ENCODE measurements around the gene ZNF182. TPM values are rescaled to one million over a fixed set of nuclear protein-coding genes. Genes with fewer than 3 reads are reported as not detected.
A peak's percentile ranks its signal among the peaks of the same experiment; 100 is the strongest.
"Not testable (repeated sequence)": the region's sequence is repeated elsewhere in the genome, so short reads cannot be mapped to it uniquely, and the experiment has no call there.

Gene ZNF182
- total RNA-seq, 5 donors from 2014 or later (not counting 1 experiment from before 2014, with no cell fraction given) = 7.7 to 13.0 (median 11.4) TPM

GRCh38 chrX:47958761-47959342 is 44.9 kb downstream of the ZNF182 start:
- POLR2A ChIA-PET = no interaction called here
- no peaks in the 10 kb centered on the region for H3K36me3 ChIP-seq (ENCODE audit: control insufficient read depth in 2 of 2, extremely low read depth in 1 of 2, insufficient read depth in 1 of 2, low read length in 1 of 2)
- peak in 13 of 35 experiments; percentile 1 to 52 (median 10) for DNase-seq
- Mint-ChIP-seq H3K9me3 (no peaks in the 10 kb centered on the region), H3K36me3 (no peaks in the 10 kb centered on the region), H3K4me3 (no peak overlapping the region), H3K27me3 (no peaks in the 10 kb centered on the region), H3K4me1 (peaks cover 0 to 2% (median 0%) of the 10 kb centered on the region in 3 donors), H3K27ac (no peak overlapping the region)
- peak; percentile 27 to 84 (median 70) for ATAC-seq (replicated peaks in 1 of 4)
- H3K4me1 ChIP-seq (ENCODE audit: control insufficient read depth in 1 of 2, extremely low read depth in 1 of 2, insufficient read depth in 2 of 2, low read length in 2 of 2) = no peaks in the 10 kb centered on the region
- CTCF ChIA-PET = no interaction called here
- no peak overlapping the region for H3K27ac ChIP-seq (ENCODE audit: low read length)
- H3K4me3 ChIP-seq (ENCODE audit: control insufficient read depth in 1 of 2, extremely low read depth in 1 of 2, low read length in 1 of 2) = no peak overlapping the region
- H3K9me3 ChIP-seq = no peaks in the 10 kb centered on the region
- 100% methylated on average over 1 of the region's 4 CpGs for WGBS (ENCODE audit: insufficient coverage)
- no peaks in the 10 kb centered on the region for H3K27me3 ChIP-seq (replicated peaks in 1 of 2; ENCODE audit: control insufficient read depth in 2 of 2, extremely low read depth in 1 of 2, insufficient read depth in 2 of 2, low read length in 1 of 2)

DNA sequence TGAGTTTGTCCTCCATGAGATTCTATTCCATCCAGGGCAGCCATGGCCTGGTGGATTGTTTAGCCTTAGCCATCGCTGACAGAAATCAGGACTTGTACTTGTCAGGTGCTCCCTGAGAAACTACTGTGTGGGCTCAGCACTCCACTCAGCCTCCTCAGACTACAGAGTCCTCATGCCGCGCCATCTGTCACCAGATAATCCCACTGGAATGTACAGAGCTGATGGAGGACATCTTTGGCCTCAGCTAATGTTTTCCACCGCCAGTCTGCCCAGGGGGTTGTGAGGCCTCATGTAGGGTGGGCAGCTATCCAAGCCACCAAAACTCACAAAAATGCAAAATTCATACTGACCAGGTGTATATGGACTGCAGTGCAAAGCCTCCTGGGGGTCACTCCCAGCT is 45.6 kb downstream of the ZNF182 start:
- CTCF ChIA-PET, POLR2A ChIA-PET: not testable (repeated sequence)

GRCh38 chrX:47956016-47956415 is 47.8 kb downstream of the ZNF182 start:
- H3K36me3 ChIP-seq (ENCODE audit: control insufficient read depth in 2 of 2, extremely low read depth in 1 of 2, insufficient read depth in 1 of 2, low read length in 1 of 2) = no peaks in the 10 kb centered on the region
- H3K27me3 Mint-ChIP-seq = no peaks in the 10 kb centered on the region
- no peaks in the 10 kb centered on the region for H3K9me3 ChIP-seq
- peaks cover 0 to 9% (median 0%) of the 10 kb centered on the region in 3 donors for H3K9me3 Mint-ChIP-seq
- H3K27me3 ChIP-seq (replicated peaks in 1 of 2; ENCODE audit: control insufficient read depth in 2 of 2, extremely low read depth in 1 of 2, insufficient read depth in 2 of 2, low read length in 1 of 2) = no peaks in the 10 kb centered on the region
- 100% methylated on average over 3 of the region's 13 CpGs for WGBS (ENCODE audit: insufficient coverage)
- no peak overlapping the region for H3K27ac Mint-ChIP-seq
- H3K4me3 Mint-ChIP-seq = no peak overlapping the region
- ATAC-seq (replicated peaks in 1 of 4) (no peak), DNase-seq (no peak)
- POLR2A ChIA-PET = no interaction called here
- no peak overlapping the region for H3K27ac ChIP-seq (ENCODE audit: low read length)
- no peaks in the 10 kb centered on the region for H3K4me1 ChIP-seq (ENCODE audit: control insufficient read depth in 1 of 2, extremely low read depth in 1 of 2, insufficient read depth in 2 of 2, low read length in 2 of 2)
- H3K4me1 Mint-ChIP-seq = peaks cover 0 to 2% (median 0%) of the 10 kb centered on the region in 3 donors
- H3K36me3 Mint-ChIP-seq = no peaks in the 10 kb centered on the region
- no peak overlapping the region for H3K4me3 ChIP-seq (ENCODE audit: control insufficient read depth in 1 of 2, extremely low read depth in 1 of 2, low read length in 1 of 2)
- CTCF ChIA-PET = no interaction called here

More for the DNA sequence above, 45.6 kb downstream of the ZNF182 start:
- no CpG with 5 or more reads among the region's 4 CpGs for WGBS (ENCODE audit: insufficient coverage)
- not testable (repeated sequence) for H3K27me3 Mint-ChIP-seq; H3K27ac ChIP-seq (ENCODE audit: low read length); H3K4me3 ChIP-seq (ENCODE audit: control insufficient read depth in 1 of 2, extremely low read depth in 1 of 2, low read length in 1 of 2); H3K4me1 ChIP-seq (ENCODE audit: control insufficient read depth in 1 of 2, extremely low read depth in 1 of 2, insufficient read depth in 2 of 2, low read length in 2 of 2); DNase-seq; H3K36me3 ChIP-seq (ENCODE audit: control insufficient read depth in 2 of 2, extremely low read depth in 1 of 2, insufficient read depth in 1 of 2, low read length in 1 of 2); H3K36me3 Mint-ChIP-seq; H3K9me3 ChIP-seq; H3K9me3 Mint-ChIP-seq; H3K27ac Mint-ChIP-seq; H3K4me1 Mint-ChIP-seq; H3K4me3 Mint-ChIP-seq; H3K27me3 ChIP-seq (replicated peaks in 1 of 2; ENCODE audit: control insufficient read depth in 2 of 2, extremely low read depth in 1 of 2, insufficient read depth in 2 of 2, low read length in 1 of 2); ATAC-seq (replicated peaks in 1 of 4)

GRCh38 chrX:47955295-47955694 is 48.5 kb downstream of the ZNF182 start:
- WGBS (ENCODE audit: insufficient coverage) = 67% methylated on average over 1 of the region's 7 CpGs
- DNase-seq; H3K27ac Mint-ChIP-seq; H3K4me1 ChIP-seq (ENCODE audit: control insufficient read depth in 1 of 2, extremely low read depth in 1 of 2, insufficient read depth in 2 of 2, low read length in 2 of 2); H3K27me3 ChIP-seq (replicated peaks in 1 of 2; ENCODE audit: control insufficient read depth in 2 of 2, extremely low read depth in 1 of 2, insufficient read depth in 2 of 2, low read length in 1 of 2); H3K9me3 ChIP-seq; H3K36me3 Mint-ChIP-seq; H3K27ac ChIP-seq (ENCODE audit: low read length); H3K4me3 Mint-ChIP-seq; ATAC-seq (replicated peaks in 1 of 4); H3K27me3 Mint-ChIP-seq; H3K4me1 Mint-ChIP-seq; H3K36me3 ChIP-seq (ENCODE audit: control insufficient read depth in 2 of 2, extremely low read depth in 1 of 2, insufficient read depth in 1 of 2, low read length in 1 of 2); POLR2A ChIA-PET; H3K4me3 ChIP-seq (ENCODE audit: control insufficient read depth in 1 of 2, extremely low read depth in 1 of 2, low read length in 1 of 2); CTCF ChIA-PET: not testable (repeated sequence)
- peaks cover 0 to 16% (median 0%) of the 10 kb centered on the region in 3 donors for H3K9me3 Mint-ChIP-seq

DNA sequence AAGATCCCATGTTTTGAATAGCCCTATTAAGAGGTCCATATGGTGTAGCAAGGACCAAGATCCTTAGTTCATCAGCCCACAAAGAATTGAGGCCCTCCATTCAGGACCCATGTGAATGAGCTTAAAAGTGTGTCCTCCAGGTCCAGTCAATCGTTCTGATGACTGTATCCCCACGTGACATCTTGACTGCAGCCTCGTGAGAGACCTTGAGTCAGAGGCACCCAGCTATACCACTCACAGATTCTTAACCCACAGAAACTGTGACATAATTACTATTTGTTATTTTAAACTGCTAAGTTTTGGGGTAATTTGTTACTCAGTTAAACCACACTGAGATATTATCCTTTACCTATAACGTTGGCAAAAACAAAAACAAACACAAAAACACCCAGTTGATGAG is 62.4 kb downstream of the ZNF182 start:
- Histone ChIP-seq H3K4me1 (ENCODE audit: control insufficient read depth in 1 of 2, extremely low read depth in 1 of 2, insufficient read depth in 2 of 2, low read length in 2 of 2) (no peaks in the 10 kb centered on the region), H3K27me3 (replicated peaks in 1 of 2; ENCODE audit: control insufficient read depth in 2 of 2, extremely low read depth in 1 of 2, insufficient read depth in 2 of 2, low read length in 1 of 2) (no peaks in the 10 kb centered on the region), H3K27ac (ENCODE audit: low read length) (no peak overlapping the region), H3K9me3 (no peaks in the 10 kb centered on the region), H3K36me3 (ENCODE audit: control insufficient read depth in 2 of 2, extremely low read depth in 1 of 2, insufficient read depth in 1 of 2, low read length in 1 of 2) (no peaks in the 10 kb centered on the region), H3K4me3 (ENCODE audit: control insufficient read depth in 1 of 2, extremely low read depth in 1 of 2, low read length in 1 of 2) (no peak overlapping the region)
- Mint-ChIP-seq H3K27ac (no peak overlapping the region), H3K9me3 (peaks cover 0 to 5% (median 0%) of the 10 kb centered on the region in 3 donors), H3K36me3 (peaks cover 3% of the 10 kb centered on the region), H3K4me1 (peaks cover 0 to 4% (median 3%) of the 10 kb centered on the region in 3 donors), H3K27me3 (peaks cover 0 to 14% of the 10 kb centered on the region in 2 donors), H3K4me3 (no peak overlapping the region)
- no CpG with 5 or more reads among the region's 4 CpGs for WGBS (ENCODE audit: insufficient coverage)
- ChIA-PET POLR2A (no interaction called here), CTCF (no interaction called here)
- ATAC-seq (replicated peaks in 1 of 4) (no peak), DNase-seq (no peak)

DNA sequence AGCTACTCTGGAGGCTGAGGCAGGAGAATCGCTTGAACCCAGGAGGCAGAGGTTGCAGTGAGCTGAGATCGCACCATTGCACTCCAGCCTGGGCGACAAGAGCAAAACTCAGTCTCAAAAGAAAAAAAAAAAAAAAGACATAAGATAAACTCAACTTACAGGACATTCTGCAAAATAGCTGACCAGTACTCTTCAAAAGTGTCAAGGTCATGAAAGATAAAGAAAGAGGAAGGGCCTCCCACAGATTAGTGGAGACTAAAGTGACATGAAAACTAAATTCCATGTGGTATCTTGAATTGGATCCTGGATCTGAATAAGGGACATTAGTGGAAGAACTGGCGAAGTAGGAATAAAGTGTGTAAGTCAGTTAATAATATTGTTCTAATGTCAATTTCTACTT is 63.3 kb downstream of the ZNF182 start:
- no peak overlapping the region for H3K27ac ChIP-seq (ENCODE audit: low read length)
- H3K9me3 Mint-ChIP-seq = peaks cover 0 to 5% (median 0%) of the 10 kb centered on the region in 3 donors
- no peak overlapping the region for H3K4me3 Mint-ChIP-seq
- ATAC-seq (replicated peaks in 1 of 4) (no peak), DNase-seq (no peak)
- H3K9me3 ChIP-seq = no peaks in the 10 kb centered on the region
- no peaks in the 10 kb centered on the region for H3K4me1 ChIP-seq (ENCODE audit: control insufficient read depth in 1 of 2, extremely low read depth in 1 of 2, insufficient read depth in 2 of 2, low read length in 2 of 2)
- H3K27me3 ChIP-seq (replicated peaks in 1 of 2; ENCODE audit: control insufficient read depth in 2 of 2, extremely low read depth in 1 of 2, insufficient read depth in 2 of 2, low read length in 1 of 2) = no peaks in the 10 kb centered on the region
- no CpG with 5 or more reads among the region's 4 CpGs for WGBS (ENCODE audit: insufficient coverage)
- ChIA-PET POLR2A (no interaction called here), CTCF (interaction anchor here in 1 of 2 donors (0.7 kb wide), 1 partner anchor 94 kb away, joined by 5 read pairs; no protein-coding TSS in a partner anchor)
- peaks cover 0 to 7% (median 7%) of the 10 kb centered on the region in 3 donors for H3K4me1 Mint-ChIP-seq
- H3K36me3 Mint-ChIP-seq = peaks cover 3% of the 10 kb centered on the region
- H3K27me3 Mint-ChIP-seq = peaks cover 0 to 14% of the 10 kb centered on the region in 2 donors
- no peak overlapping the region for H3K27ac Mint-ChIP-seq
- H3K4me3 ChIP-seq (ENCODE audit: control insufficient read depth in 1 of 2, extremely low read depth in 1 of 2, low read length in 1 of 2) = no peak overlapping the region
- H3K36me3 ChIP-seq (ENCODE audit: control insufficient read depth in 2 of 2, extremely low read depth in 1 of 2, insufficient read depth in 1 of 2, low read length in 1 of 2) = no peaks in the 10 kb centered on the region

GRCh38 chrX:47936940-47937317 is 66.9 kb downstream of the ZNF182 start:
- ChIA-PET POLR2A (no interaction called here), CTCF (no interaction called here)
- Histone ChIP-seq H3K4me1 (ENCODE audit: control insufficient read depth in 1 of 2, extremely low read depth in 1 of 2, insufficient read depth in 2 of 2, low read length in 2 of 2) (no peaks in the 10 kb centered on the region), H3K27me3 (replicated peaks in 1 of 2; ENCODE audit: control insufficient read depth in 2 of 2, extremely low read depth in 1 of 2, insufficient read depth in 2 of 2, low read length in 1 of 2) (no peaks in the 10 kb centered on the region), H3K27ac (ENCODE audit: low read length) (no peak overlapping the region), H3K4me3 (ENCODE audit: control insufficient read depth in 1 of 2, extremely low read depth in 1 of 2, low read length in 1 of 2) (no peak overlapping the region), H3K9me3 (no peaks in the 10 kb centered on the region), H3K36me3 (ENCODE audit: control insufficient read depth in 2 of 2, extremely low read depth in 1 of 2, insufficient read depth in 1 of 2, low read length in 1 of 2) (no peaks in the 10 kb centered on the region)
- no CpG with 5 or more reads among the region's 3 CpGs for WGBS (ENCODE audit: insufficient coverage)
- Mint-ChIP-seq H3K27me3 (peaks cover 0 to 4% of the 10 kb centered on the region in 2 donors), H3K36me3 (no peaks in the 10 kb centered on the region), H3K9me3 (no peaks in the 10 kb centered on the region), H3K27ac (no peak overlapping the region), H3K4me3 (peak overlapping the region; percentile 69 to 79 (median 72)), H3K4me1 (peaks cover 0 to 7% (median 7%) of the 10 kb centered on the region in 3 donors)
- ATAC-seq (replicated peaks in 1 of 4) = no peak
- no peak for DNase-seq

All from T-cell (primary cell).